Measurements from ENCODE around the gene TBX4.
A peak's percentile ranks its signal among the peaks of the same experiment; 100 is the strongest.

TBX4 gene

GRCh38 chr17:61452301-61453290 is at the start of gene TBX4:
Gene TBX4 (plus strand): TSS chr17:61452422. CDS start chr17:61456491, 4,069 bp downstream.
- Histone ChIP-seq H3K27ac (ENCODE audit: low read depth, low read length) (no peak within 1 kb of the TSS), H3K36me3 (ENCODE audit: control insufficient read depth in 5 of 5, insufficient read depth in 5 of 5, low read length in 5 of 5) (no peaks in the 10 kb centered on the region), H3K4me1 (ENCODE audit: control insufficient read depth in 5 of 5, insufficient read depth in 5 of 5, low read length in 5 of 5) (peaks cover 0 to 34% (median 27%) of the 10 kb centered on the region in 5 donors), H3K9ac (ENCODE audit: low read length in 5 of 5) (peak within 1 kb of the TSS in 2 of 5 donors; percentile 30 to 45), H3K27me3 (ENCODE audit: control insufficient read depth in 5 of 5, insufficient read depth in 4 of 5, low read length in 5 of 5) (peaks cover 22 to 60% (median 45%) of the 10 kb centered on the region in 5 donors), H3K9me3 (ENCODE audit: control insufficient read depth in 5 of 5, low read length in 5 of 5) (no peaks in the 10 kb centered on the region), H3K4me3 (ENCODE audit: low read depth in 1 of 5, low read length in 5 of 5) (peak within 1 kb of the TSS in 4 of 5 donors; percentile 42 to 60 (median 53))

- Histone ChIP-seq H3K4me3 (ENCODE audit: low read depth in 1 of 5, low read length in 5 of 5) (peak overlapping the region in 4 of 5 donors; percentile 39 to 62 (median 55)), H3K9me3 (ENCODE audit: control insufficient read depth in 5 of 5, low read length in 5 of 5) (no peaks in the 10 kb centered on the region), H3K27me3 (ENCODE audit: control insufficient read depth in 5 of 5, insufficient read depth in 4 of 5, low read length in 5 of 5) (peaks cover 3 to 56% (median 54%) of the 10 kb centered on the region in 5 donors), H3K4me1 (ENCODE audit: control insufficient read depth in 5 of 5, insufficient read depth in 5 of 5, low read length in 5 of 5) (peaks cover 5 to 73% (median 54%) of the 10 kb centered on the region in 5 donors), H3K27ac (ENCODE audit: low read depth, low read length) (no peak overlapping the region), H3K36me3 (ENCODE audit: control insufficient read depth in 5 of 5, insufficient read depth in 5 of 5, low read length in 5 of 5) (peaks cover 0 to 9% (median 6%) of the 10 kb centered on the region in 5 donors), H3K9ac (ENCODE audit: low read length in 5 of 5) (no peak overlapping the region)
Observed at GRCh38 chr17:61402978-61403800, 49.0 kb upstream of the TBX4 start.

- H3K4me3 ChIP-seq (ENCODE audit: low read depth in 1 of 5, low read length in 5 of 5), result peak overlapping the region in 4 of 5 donors; percentile 39 to 62 (median 55)
- no peaks in the 10 kb centered on the region for H3K9me3 ChIP-seq (ENCODE audit: control insufficient read depth in 5 of 5, low read length in 5 of 5)
- H3K36me3 ChIP-seq (ENCODE audit: control insufficient read depth in 5 of 5, insufficient read depth in 5 of 5, low read length in 5 of 5), result peaks cover 0 to 9% (median 6%) of the 10 kb centered on the region in 5 donors
- H3K27ac ChIP-seq (ENCODE audit: low read depth, low read length), result no peak overlapping the region
- peaks cover 5 to 73% (median 54%) of the 10 kb centered on the region in 5 donors for H3K4me1 ChIP-seq (ENCODE audit: control insufficient read depth in 5 of 5, insufficient read depth in 5 of 5, low read length in 5 of 5)
- no peak overlapping the region for H3K9ac ChIP-seq (ENCODE audit: low read length in 5 of 5)
- H3K27me3 ChIP-seq (ENCODE audit: control insufficient read depth in 5 of 5, insufficient read depth in 4 of 5, low read length in 5 of 5), result peaks cover 0 to 59% (median 46%) of the 10 kb centered on the region in 5 donors
Observed at GRCh38 chr17:61403801-61404662, 48.2 kb upstream of the TBX4 start.

- no peak overlapping the region for H3K27ac ChIP-seq (ENCODE audit: low read depth, low read length)
- H3K36me3 ChIP-seq (ENCODE audit: control insufficient read depth in 5 of 5, insufficient read depth in 5 of 5, low read length in 5 of 5), result peaks cover 0 to 9% (median 6%) of the 10 kb centered on the region in 5 donors
- peak overlapping the region in 3 of 5 donors; percentile 51 to 62 (median 59) for H3K4me3 ChIP-seq (ENCODE audit: low read depth in 1 of 5, low read length in 5 of 5)
- peaks cover 5 to 70% (median 51%) of the 10 kb centered on the region in 5 donors for H3K4me1 ChIP-seq (ENCODE audit: control insufficient read depth in 5 of 5, insufficient read depth in 5 of 5, low read length in 5 of 5)
- H3K9me3 ChIP-seq (ENCODE audit: control insufficient read depth in 5 of 5, low read length in 5 of 5), result no peaks in the 10 kb centered on the region
- peaks cover 0 to 59% (median 46%) of the 10 kb centered on the region in 5 donors for H3K27me3 ChIP-seq (ENCODE audit: control insufficient read depth in 5 of 5, insufficient read depth in 4 of 5, low read length in 5 of 5)
- no peak overlapping the region for H3K9ac ChIP-seq (ENCODE audit: low read length in 5 of 5)
Observed at GRCh38 chr17:61404663-61404912, 47.6 kb upstream of the TBX4 start.

GRCh38 chr17:61404913-61405685 is 47.1 kb upstream of the TBX4 start:
- peaks cover 0 to 59% (median 46%) of the 10 kb centered on the region in 5 donors for H3K27me3 ChIP-seq (ENCODE audit: control insufficient read depth in 5 of 5, insufficient read depth in 4 of 5, low read length in 5 of 5)
- H3K9ac ChIP-seq (ENCODE audit: low read length in 5 of 5), result no peak overlapping the region

GRCh38 chr17:61405686-61406536 is 46.3 kb upstream of the TBX4 start:
- Histone ChIP-seq H3K36me3 (ENCODE audit: control insufficient read depth in 5 of 5, insufficient read depth in 5 of 5, low read length in 5 of 5) (peaks cover 0 to 9% (median 6%) of the 10 kb centered on the region in 5 donors), H3K27ac (ENCODE audit: low read depth, low read length) (no peak overlapping the region), H3K4me3 (ENCODE audit: low read depth in 1 of 5, low read length in 5 of 5) (peak overlapping the region in 2 of 5 donors; percentile 59 to 62), H3K27me3 (ENCODE audit: control insufficient read depth in 5 of 5, insufficient read depth in 4 of 5, low read length in 5 of 5) (peaks cover 0 to 61% (median 46%) of the 10 kb centered on the region in 5 donors), H3K9me3 (ENCODE audit: control insufficient read depth in 5 of 5, low read length in 5 of 5) (no peaks in the 10 kb centered on the region), H3K4me1 (ENCODE audit: control insufficient read depth in 5 of 5, insufficient read depth in 5 of 5, low read length in 5 of 5) (peaks cover 5 to 78% (median 59%) of the 10 kb centered on the region in 5 donors), H3K9ac (ENCODE audit: low read length in 5 of 5) (no peak overlapping the region)

More at GRCh38 chr17:61404913-61405685, 47.1 kb upstream of the TBX4 start:
- Histone ChIP-seq H3K9me3 (ENCODE audit: control insufficient read depth in 5 of 5, low read length in 5 of 5) (no peaks in the 10 kb centered on the region), H3K36me3 (ENCODE audit: control insufficient read depth in 5 of 5, insufficient read depth in 5 of 5, low read length in 5 of 5) (peaks cover 0 to 9% (median 6%) of the 10 kb centered on the region in 5 donors), H3K27ac (ENCODE audit: low read depth, low read length) (no peak overlapping the region), H3K4me3 (ENCODE audit: low read depth in 1 of 5, low read length in 5 of 5) (peak overlapping the region in 3 of 5 donors; percentile 51 to 62 (median 59)), H3K4me1 (ENCODE audit: control insufficient read depth in 5 of 5, insufficient read depth in 5 of 5, low read length in 5 of 5) (peaks cover 5 to 74% (median 56%) of the 10 kb centered on the region in 5 donors)

- peaks cover 5 to 78% (median 58%) of the 10 kb centered on the region in 5 donors for H3K4me1 ChIP-seq (ENCODE audit: control insufficient read depth in 5 of 5, insufficient read depth in 5 of 5, low read length in 5 of 5)
- H3K27ac ChIP-seq (ENCODE audit: low read depth, low read length), result no peak overlapping the region
- no peak overlapping the region for H3K9ac ChIP-seq (ENCODE audit: low read length in 5 of 5)
- H3K9me3 ChIP-seq (ENCODE audit: control insufficient read depth in 5 of 5, low read length in 5 of 5), result no peaks in the 10 kb centered on the region
- H3K36me3 ChIP-seq (ENCODE audit: control insufficient read depth in 5 of 5, insufficient read depth in 5 of 5, low read length in 5 of 5), result peaks cover 0 to 9% (median 6%) of the 10 kb centered on the region in 5 donors
- no peak overlapping the region for H3K4me3 ChIP-seq (ENCODE audit: low read depth in 1 of 5, low read length in 5 of 5)
- H3K27me3 ChIP-seq (ENCODE audit: control insufficient read depth in 5 of 5, insufficient read depth in 4 of 5, low read length in 5 of 5), result peaks cover 0 to 57% (median 41%) of the 10 kb centered on the region in 5 donors
Observed at GRCh38 chr17:61406537-61406845, 45.7 kb upstream of the TBX4 start.

All from subcutaneous abdominal adipose tissue (tissue), 5 donors.